IPS-NIHi7 (cell line): ENCODE results near the gene IL23A.

Experiments used
- DNase-seq: peaks from one replicate; pipeline ENCODE4 v3.0.0; 2012; ENCODE audit warnings: mixed read lengths; ENCODE audit errors: extremely low spot score

IL23A gene

GRCh38 chr12:56361487-56362129 is 22.9 kb downstream of the IL23A start:
- no peak for DNase-seq

DNA sequence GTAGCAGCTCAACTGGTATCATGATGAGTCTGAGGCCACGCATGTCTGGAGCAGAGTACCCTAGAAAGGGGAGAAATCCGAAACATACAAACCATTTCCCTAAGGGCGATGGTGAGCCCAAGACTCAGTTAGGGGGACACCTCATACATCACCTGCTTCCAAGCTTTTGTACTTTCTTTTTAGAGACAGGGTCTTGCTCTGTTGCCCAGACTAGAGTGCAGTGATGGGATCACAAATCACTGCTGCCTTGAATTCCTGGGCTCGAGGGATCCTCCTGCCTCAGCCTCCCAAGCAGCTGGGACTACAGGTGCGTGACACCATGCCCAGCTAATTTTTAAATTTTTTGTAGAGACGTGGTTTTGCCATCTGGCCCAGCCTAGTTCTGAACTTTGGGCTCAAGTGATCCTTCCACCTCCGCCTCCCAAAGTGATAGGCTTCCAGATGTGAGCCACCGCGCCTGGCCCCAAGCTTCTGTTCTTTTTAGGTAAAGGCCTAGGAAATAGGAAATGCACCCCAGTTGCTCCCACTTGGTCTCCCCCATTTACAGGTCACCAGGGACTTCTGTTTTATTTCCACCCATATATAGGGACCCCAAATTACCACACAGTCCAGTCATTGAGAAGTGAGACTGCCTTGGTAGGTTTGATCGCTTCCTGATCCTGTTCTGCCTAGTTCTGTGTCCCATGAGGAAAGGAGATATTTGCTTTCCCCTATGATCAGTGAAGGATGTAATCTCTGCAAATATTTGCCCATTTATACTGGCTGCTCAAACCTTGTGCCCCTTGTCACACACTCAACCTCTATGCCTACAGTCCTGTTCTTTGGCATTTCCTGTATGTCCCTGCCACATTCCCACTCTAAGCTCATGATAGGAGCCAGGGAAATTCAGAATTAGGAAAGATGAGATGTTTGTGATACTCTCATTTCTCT is 23.7 kb downstream of the IL23A start, which contains the start of gene APOF:
TSS of gene APOF (minus strand) at position 728 of the 930 bp plus-strand sequence. CDS start at position 616, 112 bp downstream.
- no peak for DNase-seq

- DNase-seq: no peak
Observed at GRCh38 chr12:56366948-56367347, 28.3 kb downstream of the IL23A start.

DNA sequence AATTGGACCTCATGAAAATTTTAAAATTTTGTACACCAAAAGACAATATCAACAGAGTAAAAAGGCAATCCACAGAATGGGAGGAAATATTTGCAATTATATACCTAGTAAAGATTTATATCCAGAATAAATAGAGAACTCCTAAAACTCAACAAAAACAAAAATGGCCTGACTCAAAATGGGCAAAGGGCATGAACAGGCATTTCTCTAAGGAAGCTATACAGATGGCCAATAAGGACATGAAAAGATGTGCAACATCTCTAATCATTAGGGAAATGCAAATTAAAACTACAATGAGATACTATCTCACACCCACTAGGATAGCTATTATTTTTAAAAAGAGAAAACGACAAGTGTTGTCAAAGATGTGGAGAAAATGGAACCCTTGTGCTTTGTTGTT is 34.8 kb downstream of the IL23A start:
- DNase-seq: no peak

DNA sequence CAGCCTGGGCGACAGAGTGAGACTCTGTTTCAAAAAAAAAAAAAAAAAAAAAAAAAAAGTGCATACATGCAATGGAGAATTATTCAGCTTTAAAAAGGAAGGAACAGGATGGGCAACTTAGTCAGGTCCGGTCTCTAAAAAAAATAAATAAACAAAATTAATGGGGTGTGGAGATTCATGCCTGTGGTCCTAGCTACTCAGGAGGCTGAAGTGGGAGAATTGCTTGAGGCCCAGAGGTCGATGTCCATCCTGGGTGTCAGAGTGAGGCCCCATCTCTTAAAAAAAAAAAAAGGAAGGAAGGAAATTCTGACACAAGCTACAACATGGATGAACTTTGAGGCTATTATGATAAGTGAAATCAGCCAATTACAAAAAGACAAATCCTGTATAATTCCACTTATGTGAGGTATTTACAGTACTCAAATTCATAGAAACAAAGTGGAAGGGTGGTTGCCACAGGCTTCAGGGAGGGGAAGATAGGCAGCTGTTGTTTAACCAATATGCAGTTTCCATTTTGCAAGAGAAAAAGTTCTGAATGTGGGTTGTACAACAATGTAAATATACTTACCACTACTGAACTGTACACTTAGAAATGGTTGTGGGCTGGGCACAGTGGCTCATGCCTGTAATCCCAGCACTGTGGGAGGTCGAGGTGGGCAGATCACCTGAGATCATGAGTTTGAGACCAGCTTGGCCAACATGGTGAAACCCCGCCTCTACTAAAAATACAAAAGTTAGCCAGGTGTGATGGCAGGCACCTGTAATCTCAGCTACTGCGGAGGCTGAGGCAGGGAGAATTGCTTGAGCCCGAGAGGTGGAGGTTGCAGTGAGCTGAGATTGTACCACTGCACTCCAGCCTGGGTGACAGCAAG is 36.3 kb downstream of the IL23A start:
- DNase-seq: no peak

GRCh38 chr12:56375598-56376434 is 37.1 kb downstream of the IL23A start:
- no peak for DNase-seq

- DNase-seq: peak; percentile 69
Observed at GRCh38 chr12:56377310-56377988, 38.8 kb downstream of the IL23A start.

DNA sequence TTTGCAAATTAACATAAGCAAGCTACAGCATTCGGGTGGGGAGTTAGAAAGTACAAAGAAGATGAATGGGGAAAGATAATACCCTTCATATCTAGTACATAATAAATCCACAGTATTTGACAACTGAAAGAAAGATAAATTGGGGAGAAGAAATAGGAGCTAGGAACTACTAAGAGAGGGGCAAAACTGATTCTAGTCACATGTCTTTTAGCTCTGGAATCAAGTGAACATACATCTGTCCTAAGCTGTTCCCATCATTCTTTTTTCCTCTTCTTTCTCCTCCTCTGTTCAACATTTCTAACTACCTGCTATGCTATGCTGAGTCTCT is 39.3 kb downstream of the IL23A start:
- DNase-seq: no peak

GRCh38 chr12:56382611-56383010 is 43.9 kb downstream of the IL23A start:
- no peak for DNase-seq

- DNase-seq: no peak
Observed at GRCh38 chr12:56385873-56386272, 47.2 kb downstream of the IL23A start.

GRCh38 chr12:56387152-56387736 is 48.6 kb downstream of the IL23A start:
- peak; percentile 34 for DNase-seq

DNA sequence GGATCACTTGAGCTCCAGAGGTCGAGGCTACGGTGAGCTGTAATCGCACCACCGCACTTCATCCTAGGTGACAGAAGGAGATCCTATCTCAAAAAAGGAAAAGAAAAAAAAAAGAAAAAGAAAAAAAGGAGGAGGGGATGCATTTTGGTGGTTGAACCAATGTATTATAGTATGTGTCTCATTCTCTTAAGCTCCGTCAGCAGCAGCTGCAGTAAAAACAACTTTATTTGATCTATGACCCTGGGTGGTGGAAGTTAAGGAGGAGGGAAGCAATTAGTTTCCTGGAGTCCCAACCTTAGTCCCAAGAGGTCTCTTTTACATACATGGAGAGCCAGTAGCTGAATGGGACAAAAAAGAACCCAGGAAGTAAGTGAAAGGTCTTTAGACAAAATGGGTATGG is 50.7 kb downstream of the IL23A start:
- DNase-seq: no peak
